K562 (cell line): ENCODE data around the gene SLC43A2. TPM values are rescaled to one million over a fixed set of nuclear protein-coding genes. Genes with fewer than 3 reads are reported as not detected.

Source experiments
- BRCA1 ChIP-seq, 2 experiments: fragments of 450-650 bp in 1 of 2; sonication (generic) in 1 of 2; formaldehyde crosslinking in 1 of 2; IDR thresholded peaks; 2 replicates each; pipeline versions ENCODE4 v1.5.0 to v1.6.1; 2017 to 2020; ENCODE audit warnings: mild to moderate bottlenecking in 1 of 2, missing genetic modification reagents in 1 of 2
- CBFA2T3 ChIP-seq: fragments of 450-650 bp; IDR thresholded peaks from 2 replicates; pipeline ENCODE4 v1.6.1; 2017
- CHD2 ChIP-seq: IDR thresholded peaks from 2 replicates; pipeline ENCODE4 v1.6.1; 2011; ENCODE audit warnings: low read depth, low read length
- ELF1 ChIP-seq: fragments of 200-800 bp; sonication (Bioruptor generic); IDR thresholded peaks from 2 replicates; pipeline ENCODE4 v1.6.1; 2016; ENCODE audit warnings: missing genetic modification characterization, missing compliant biosample characterization
- EZH2 ChIP-seq: IDR thresholded peaks from 2 replicates; pipeline ENCODE4 v1.6.1; 2012; ENCODE audit warnings: low read depth, mild to moderate bottlenecking, inconsistent platforms, low read length, borderline replicate concordance
- PML ChIP-seq: IDR thresholded peaks from 2 replicates; pipeline ENCODE4 v1.6.1; 2012; ENCODE audit warnings: low read length, inconsistent platforms
- RBBP5 ChIP-seq: fragments of 200-600 bp; sonication (generic); IDR thresholded peaks from 2 replicates; pipeline ENCODE4 v1.6.1; 2012; ENCODE audit warnings: borderline replicate concordance, mild to moderate bottlenecking, low read length, control low read depth, inconsistent platforms; ENCODE audit not compliant: insufficient read depth, poor library complexity, severe bottlenecking
- SIN3A ChIP-seq, 2 experiments: fragments of 150-350 bp in 1 of 2; IDR thresholded peaks; 2 replicates each; pipeline ENCODE4 v1.6.1; 2011 to 2016; ENCODE audit warnings: borderline replicate concordance in 2 of 2, low read depth in 2 of 2, low read length in 2 of 2, mild to moderate bottlenecking in 2 of 2, moderate library complexity in 2 of 2; ENCODE audit not compliant: control insufficient read depth in 1 of 2
- SRSF7 ChIP-seq: fragments of 200-400 bp; formaldehyde crosslinking; optimal IDR thresholded peaks from 2 replicates; pipeline ENCODE3; 2017; ENCODE audit warnings: mild to moderate bottlenecking, low read depth, low read length
- SRSF9 ChIP-seq: fragments of 200-400 bp; formaldehyde crosslinking; IDR thresholded peaks from 2 replicates; pipeline ENCODE4 v1.6.1; 2017; ENCODE audit warnings: low read depth, low read length, borderline replicate concordance
- ZNF121 ChIP-seq: sonication (generic); formaldehyde crosslinking; conservative IDR thresholded peaks from 2 replicates; pipeline ENCODE4 v1.8.0; 2022; ENCODE audit warnings: missing genetic modification reagents
- ZNF217 ChIP-seq: sonication (generic); formaldehyde crosslinking; IDR thresholded peaks from 2 replicates; pipeline ENCODE4 v1.8.0; 2022; ENCODE audit warnings: mild to moderate bottlenecking, missing genetic modification reagents
- polyA plus RNA-seq, 8 experiments: library from polyadenylated mRNA; depleted of rRNA in 4 of 8; stranded (reverse) in 5 of 8; unstranded in 3 of 8; fragments of >200 nt; fragmentation: Nextera tagmentation in 2 of 8; fragmentation: Illumina TruSeq in 1 of 8; extraction: Ambion mirVana in 2 of 8; extraction: Trizol in 1 of 8; gene quantifications; 2 replicates each; pipeline versions ENCODE4 v1.2.1 to v1.2.3, GENCODE V29; 2011 to 2014; ENCODE audit warnings: inconsistent platforms in 1 of 8, missing spikeins in 1 of 8
- total RNA-seq, 7 experiments: library from RNA; depleted of rRNA in 6 of 7; stranded (reverse); fragments of >200 nt in 6 of 7; fragmentation: Illumina TruSeq in 2 of 7; extraction: Trizol in 2 of 7; gene quantifications; 2 replicates each; pipeline versions ENCODE4 v1.2.1 to v1.2.3, GENCODE V29; 2011 to 2021; ENCODE audit warnings: low replicate concordance in 1 of 7
- TF ChIP-seq, protein P1 (sequence below): fragments of 150-350 bp; conservative IDR thresholded peaks from 2 replicates; pipeline ENCODE4 v1.6.1; 2014; ENCODE audit warnings: low read length
- TF ChIP-seq, protein P2 (sequence below): sonication (generic); formaldehyde crosslinking; IDR thresholded peaks from 2 replicates; pipeline ENCODE4 v1.8.0; 2022; ENCODE audit warnings: mild to moderate bottlenecking, missing genetic modification reagents, borderline replicate concordance
- TF ChIP-seq, protein P3 (sequence below): fragments of 150-350 bp; IDR thresholded peaks from 2 replicates; pipeline ENCODE4 v1.6.1; 2014; ENCODE audit warnings: low read depth, mild to moderate bottlenecking, low read length, borderline replicate concordance
- TF ChIP-seq, protein P4 (sequence below): sonication (generic); formaldehyde crosslinking; IDR thresholded peaks from 2 replicates; pipeline ENCODE4 v1.9.0; 2022; ENCODE audit warnings: mild to moderate bottlenecking, missing genetic modification reagents

The SLC43A2 gene
- total and polyA plus RNA-seq, 9 of the 15 experiments (the other 6 are each of a cell fraction or from before 2014, with no cell fraction given), result 0.03 to 10.2 (median 3.6) TPM

DNA sequence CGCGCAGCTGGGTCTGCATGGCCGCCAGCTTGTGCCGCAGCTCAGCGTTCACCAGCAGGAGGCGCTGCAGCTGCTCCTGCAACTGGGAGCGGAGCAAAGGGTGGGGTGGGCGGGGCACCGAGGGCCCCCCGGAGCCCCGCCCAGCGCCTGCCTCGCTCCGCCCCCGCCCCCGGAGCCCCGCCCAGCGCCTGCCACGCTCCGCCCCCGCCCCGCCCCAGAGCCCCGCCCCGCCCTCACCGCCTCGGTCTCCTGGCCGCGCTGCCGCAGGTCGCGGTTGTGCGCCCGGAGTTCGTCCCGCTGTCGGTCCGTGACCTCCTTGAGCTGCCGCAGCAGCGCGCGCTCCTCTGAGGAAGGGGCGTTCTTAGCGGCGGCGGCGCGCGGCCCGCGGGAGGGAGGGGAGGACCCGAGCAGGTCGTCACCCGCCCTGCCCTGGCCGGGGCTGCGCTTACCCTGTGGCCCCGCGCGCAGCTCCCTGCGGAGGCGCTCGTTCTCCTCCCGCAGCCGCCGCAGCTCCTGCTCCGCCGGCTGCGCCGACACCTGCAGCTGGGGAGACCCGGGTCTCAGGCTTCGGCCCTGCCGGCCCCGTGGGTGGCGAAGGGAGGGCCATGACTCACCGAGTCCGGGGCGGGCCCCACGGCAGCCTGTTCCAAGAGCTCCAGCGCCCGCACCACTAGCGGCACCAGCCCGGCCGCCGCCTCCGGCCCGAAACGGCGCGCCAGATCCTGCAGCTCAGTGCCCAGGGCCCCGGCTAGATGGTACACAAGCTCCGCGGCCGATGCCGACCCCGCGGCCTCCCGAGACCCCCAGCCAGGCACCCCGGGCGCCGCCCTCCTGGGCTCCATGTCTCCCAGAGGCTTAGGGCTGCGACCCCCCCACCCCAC lies 20.6 kb upstream of the SLC43A2 start (continued):
- no peak for TF ChIP-seq ELF1 (tag)
- no peak for TF ChIP-seq ZNF217 (CRISPR knock-in tag)
- no peak for TF ChIP-seq SRSF9
- TF ChIP-seq, protein P1, sequence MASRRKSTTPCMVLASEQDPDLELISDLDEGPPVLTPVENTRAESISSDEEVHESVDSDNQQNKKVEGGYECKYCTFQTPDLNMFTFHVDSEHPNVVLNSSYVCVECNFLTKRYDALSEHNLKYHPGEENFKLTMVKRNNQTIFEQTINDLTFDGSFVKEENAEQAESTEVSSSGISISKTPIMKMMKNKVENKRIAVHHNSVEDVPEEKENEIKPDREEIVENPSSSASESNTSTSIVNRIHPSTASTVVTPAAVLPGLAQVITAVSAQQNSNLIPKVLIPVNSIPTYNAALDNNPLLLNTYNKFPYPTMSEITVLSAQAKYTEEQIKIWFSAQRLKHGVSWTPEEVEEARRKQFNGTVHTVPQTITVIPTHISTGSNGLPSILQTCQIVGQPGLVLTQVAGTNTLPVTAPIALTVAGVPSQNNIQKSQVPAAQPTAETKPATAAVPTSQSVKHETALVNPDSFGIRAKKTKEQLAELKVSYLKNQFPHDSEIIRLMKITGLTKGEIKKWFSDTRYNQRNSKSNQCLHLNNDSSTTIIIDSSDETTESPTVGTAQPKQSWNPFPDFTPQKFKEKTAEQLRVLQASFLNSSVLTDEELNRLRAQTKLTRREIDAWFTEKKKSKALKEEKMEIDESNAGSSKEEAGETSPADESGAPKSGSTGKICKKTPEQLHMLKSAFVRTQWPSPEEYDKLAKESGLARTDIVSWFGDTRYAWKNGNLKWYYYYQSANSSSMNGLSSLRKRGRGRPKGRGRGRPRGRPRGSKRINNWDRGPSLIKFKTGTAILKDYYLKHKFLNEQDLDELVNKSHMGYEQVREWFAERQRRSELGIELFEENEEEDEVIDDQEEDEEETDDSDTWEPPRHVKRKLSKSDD, result no peak
- TF ChIP-seq PML, result no peak; the same call in 1 of the 2 replicates
- TF ChIP-seq, protein P2, sequence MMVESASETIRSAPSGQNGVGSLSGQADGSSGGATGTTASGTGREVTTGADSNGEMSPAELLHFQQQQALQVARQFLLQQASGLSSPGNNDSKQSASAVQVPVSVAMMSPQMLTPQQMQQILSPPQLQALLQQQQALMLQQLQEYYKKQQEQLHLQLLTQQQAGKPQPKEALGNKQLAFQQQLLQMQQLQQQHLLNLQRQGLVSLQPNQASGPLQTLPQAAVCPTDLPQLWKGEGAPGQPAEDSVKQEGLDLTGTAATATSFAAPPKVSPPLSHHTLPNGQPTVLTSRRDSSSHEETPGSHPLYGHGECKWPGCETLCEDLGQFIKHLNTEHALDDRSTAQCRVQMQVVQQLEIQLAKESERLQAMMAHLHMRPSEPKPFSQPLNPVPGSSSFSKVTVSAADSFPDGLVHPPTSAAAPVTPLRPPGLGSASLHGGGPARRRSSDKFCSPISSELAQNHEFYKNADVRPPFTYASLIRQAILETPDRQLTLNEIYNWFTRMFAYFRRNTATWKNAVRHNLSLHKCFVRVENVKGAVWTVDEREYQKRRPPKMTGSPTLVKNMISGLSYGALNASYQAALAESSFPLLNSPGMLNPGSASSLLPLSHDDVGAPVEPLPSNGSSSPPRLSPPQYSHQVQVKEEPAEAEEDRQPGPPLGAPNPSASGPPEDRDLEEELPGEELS, result peak; percentile 39; the same call in 1 of the 2 replicates
- TF ChIP-seq BRCA1 (IDR thresholded peaks at IDR 0.05), result no peak
- TF ChIP-seq BRCA1 (CRISPR knock-in tag; IDR thresholded peaks at IDR 0.05), result no peak
- TF ChIP-seq, protein P3, sequence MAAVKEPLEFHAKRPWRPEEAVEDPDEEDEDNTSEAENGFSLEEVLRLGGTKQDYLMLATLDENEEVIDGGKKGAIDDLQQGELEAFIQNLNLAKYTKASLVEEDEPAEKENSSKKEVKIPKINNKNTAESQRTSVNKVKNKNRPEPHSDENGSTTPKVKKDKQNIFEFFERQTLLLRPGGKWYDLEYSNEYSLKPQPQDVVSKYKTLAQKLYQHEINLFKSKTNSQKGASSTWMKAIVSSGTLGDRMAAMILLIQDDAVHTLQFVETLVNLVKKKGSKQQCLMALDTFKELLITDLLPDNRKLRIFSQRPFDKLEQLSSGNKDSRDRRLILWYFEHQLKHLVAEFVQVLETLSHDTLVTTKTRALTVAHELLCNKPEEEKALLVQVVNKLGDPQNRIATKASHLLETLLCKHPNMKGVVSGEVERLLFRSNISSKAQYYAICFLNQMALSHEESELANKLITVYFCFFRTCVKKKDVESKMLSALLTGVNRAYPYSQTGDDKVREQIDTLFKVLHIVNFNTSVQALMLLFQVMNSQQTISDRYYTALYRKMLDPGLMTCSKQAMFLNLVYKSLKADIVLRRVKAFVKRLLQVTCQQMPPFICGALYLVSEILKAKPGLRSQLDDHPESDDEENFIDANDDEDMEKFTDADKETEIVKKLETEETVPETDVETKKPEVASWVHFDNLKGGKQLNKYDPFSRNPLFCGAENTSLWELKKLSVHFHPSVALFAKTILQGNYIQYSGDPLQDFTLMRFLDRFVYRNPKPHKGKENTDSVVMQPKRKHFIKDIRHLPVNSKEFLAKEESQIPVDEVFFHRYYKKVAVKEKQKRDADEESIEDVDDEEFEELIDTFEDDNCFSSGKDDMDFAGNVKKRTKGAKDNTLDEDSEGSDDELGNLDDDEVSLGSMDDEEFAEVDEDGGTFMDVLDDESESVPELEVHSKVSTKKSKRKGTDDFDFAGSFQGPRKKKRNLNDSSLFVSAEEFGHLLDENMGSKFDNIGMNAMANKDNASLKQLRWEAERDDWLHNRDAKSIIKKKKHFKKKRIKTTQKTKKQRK, result no peak
- TF ChIP-seq SIN3A (IDR thresholded peaks at IDR 0.05; ENCODE audit: borderline replicate concordance in 2 of 2, control insufficient read depth in 1 of 2, low read depth in 2 of 2, low read length in 2 of 2), result no peak; a peak in 1 of 4 replicates
- TF ChIP-seq, protein P4, sequence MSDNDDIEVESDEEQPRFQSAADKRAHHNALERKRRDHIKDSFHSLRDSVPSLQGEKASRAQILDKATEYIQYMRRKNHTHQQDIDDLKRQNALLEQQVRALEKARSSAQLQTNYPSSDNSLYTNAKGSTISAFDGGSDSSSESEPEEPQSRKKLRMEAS, result peak; percentile 10; the same call in 1 of the 2 replicates
- TF ChIP-seq CBFA2T3, result no peak
- no peak for TF ChIP-seq RBBP5
- TF ChIP-seq ZNF121 (CRISPR knock-in tag), result no peak
- TF ChIP-seq SRSF7, result no peak
- TF ChIP-seq CHD2, result peak; percentile 37; the same call in 1 of the 2 replicates
- TF ChIP-seq EZH2, result no peak
